ENCODE results near the gene FILIP1L.

DNA sequence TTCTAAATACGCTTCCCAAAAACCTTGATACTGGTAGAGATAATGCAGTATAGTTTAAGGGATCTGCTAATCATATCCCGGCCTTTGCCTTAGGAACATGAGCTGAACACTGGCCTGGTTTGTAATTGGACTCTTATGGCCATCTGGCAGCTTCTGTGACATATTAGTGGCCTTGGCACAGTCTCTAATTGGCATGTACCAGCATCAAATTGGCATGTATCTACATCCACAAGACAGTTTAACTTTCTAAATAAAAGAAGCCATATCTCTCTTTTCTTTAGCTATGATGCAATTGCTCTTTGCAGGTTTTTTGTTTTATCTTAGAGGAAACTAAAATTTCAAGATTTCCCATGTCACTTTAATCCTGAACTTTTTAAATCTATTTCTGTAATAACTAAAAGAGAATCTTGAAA is 44.6 kb upstream of the FILIP1L start:
- TF ChIP-seq, protein P1, sequence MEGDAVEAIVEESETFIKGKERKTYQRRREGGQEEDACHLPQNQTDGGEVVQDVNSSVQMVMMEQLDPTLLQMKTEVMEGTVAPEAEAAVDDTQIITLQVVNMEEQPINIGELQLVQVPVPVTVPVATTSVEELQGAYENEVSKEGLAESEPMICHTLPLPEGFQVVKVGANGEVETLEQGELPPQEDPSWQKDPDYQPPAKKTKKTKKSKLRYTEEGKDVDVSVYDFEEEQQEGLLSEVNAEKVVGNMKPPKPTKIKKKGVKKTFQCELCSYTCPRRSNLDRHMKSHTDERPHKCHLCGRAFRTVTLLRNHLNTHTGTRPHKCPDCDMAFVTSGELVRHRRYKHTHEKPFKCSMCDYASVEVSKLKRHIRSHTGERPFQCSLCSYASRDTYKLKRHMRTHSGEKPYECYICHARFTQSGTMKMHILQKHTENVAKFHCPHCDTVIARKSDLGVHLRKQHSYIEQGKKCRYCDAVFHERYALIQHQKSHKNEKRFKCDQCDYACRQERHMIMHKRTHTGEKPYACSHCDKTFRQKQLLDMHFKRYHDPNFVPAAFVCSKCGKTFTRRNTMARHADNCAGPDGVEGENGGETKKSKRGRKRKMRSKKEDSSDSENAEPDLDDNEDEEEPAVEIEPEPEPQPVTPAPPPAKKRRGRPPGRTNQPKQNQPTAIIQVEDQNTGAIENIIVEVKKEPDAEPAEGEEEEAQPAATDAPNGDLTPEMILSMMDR (optimal IDR thresholded peaks at IDR 0.05 in 1 of 3, IDR thresholded peaks at IDR 0.05 in 1 of 3, conservative IDR thresholded peaks at IDR 0.05 in 1 of 3; ENCODE audit: extremely low read depth in 1 of 3, insufficient read depth in 2 of 3, low read length in 3 of 3) = no peak
- TF ChIP-seq EZH2 (IDR thresholded peaks at IDR 0.05; ENCODE audit: low read length) = no peak

Measured in keratinocyte (primary cell).